Measurements from ENCODE around the gene TMCC3. TPM values are rescaled to one million over a fixed set of nuclear protein-coding genes. Genes with fewer than 3 reads are reported as not detected.
A peak's percentile ranks its signal among the peaks of the same experiment; 100 is the strongest.

TMCC3 gene
- total RNA-seq, 1 experiment from 2014 or later: 1.9 TPM

DNA sequence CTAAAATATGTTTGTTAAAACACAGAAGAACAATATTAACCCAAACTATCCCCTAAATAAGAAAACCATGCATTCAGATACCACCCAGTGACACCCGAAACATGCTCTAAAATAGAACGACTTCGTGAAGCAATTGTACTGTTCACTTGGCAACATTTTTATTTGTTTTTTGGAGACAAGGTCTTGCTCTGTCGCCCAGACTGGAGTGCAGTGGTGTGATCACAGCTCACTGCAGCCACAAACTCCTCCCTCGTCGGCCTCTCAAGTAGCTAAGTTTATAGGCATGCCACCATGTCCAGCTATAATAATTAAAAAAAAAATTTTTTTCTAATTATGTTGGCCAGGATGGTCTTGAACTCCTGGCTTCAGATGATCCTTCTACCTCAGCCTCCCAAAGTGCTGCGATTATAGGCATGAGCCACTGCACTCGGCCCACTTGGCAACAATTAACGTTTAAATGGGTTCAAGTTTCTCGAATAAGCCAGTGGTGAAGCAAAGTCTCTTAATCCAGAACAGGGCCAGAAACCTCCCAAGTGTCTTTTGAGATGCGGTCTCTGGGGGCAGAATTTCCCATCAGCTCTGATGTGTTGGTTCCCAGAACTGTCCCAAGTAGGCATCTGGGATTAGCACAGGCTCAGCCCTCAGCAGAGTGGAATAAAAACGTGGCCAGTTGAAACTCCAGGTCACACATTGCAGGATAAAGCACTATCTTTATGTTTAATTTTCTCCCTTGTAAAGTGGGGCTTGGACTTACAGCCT is 74.5 kb downstream of the TMCC3 start:
- H3K9me3 ChIP-seq (replicated peaks): 0 out of 2 replicates have a peak, but pooled peaks cover 2% of the 10 kb centered on the region
- no peaks in the 10 kb centered on the region for H3K27me3 ChIP-seq (replicated peaks)
- peak; percentile 68 to 85 for DNase-seq (ENCODE audit: low read depth in 1 of 2, low spot score in 2 of 2)
- H3K4me3 ChIP-seq: no peak overlapping the region
- no peaks in the 10 kb centered on the region for H3K36me3 ChIP-seq
- H3K4me1 ChIP-seq (replicated peaks): peaks cover 37% of the 10 kb centered on the region
- peak overlapping the region; percentile 94 for H3K27ac ChIP-seq

DNA sequence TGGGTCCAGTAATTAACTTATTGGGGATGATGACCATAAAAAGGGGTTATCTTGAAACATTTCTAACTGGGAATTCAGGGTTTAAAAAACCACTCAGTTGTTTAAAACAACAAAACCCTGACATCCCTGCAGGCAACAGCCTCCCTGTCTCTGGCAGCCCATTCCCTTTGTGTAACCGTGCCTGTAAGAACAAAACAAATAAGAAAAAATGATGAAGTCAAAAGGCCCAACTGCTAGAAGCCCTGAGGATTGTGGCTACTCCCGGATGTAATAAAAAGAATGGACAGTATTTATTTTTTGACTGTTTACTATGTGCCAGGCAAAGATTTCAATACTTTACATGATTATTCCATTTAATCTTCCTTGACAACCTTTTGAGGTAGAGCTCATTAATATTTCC is 75.3 kb downstream of the TMCC3 start:
- peak overlapping the region; percentile 94 for H3K27ac ChIP-seq
- no peaks in the 10 kb centered on the region for H3K27me3 ChIP-seq (replicated peaks)
- peak; percentile 59 to 78 for DNase-seq (ENCODE audit: low read depth in 1 of 2, low spot score in 2 of 2)

DNA sequence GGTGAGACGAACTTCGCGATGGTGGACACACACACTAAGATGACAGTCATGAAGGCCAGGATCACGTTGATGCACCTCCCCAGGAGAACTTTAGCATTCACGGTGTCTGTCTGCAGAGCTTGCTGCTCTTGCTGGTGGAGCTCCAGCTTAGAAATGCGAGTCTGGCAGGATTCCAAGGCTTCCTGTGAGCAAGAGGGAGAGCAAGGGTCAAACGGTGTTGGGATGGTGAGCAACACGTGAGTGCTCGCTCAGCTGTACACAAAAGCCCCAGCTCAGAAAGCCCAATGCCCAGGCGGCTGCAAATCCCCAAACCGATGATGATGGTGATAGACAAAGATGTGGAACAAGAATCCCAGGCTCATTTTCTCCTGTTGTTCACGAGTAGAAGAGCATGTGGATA is 78.8 kb downstream of the TMCC3 start:
- H3K27me3 ChIP-seq (replicated peaks): no peaks in the 10 kb centered on the region
- H3K36me3 ChIP-seq: no peaks in the 10 kb centered on the region
- peaks cover 47% of the 10 kb centered on the region for H3K4me1 ChIP-seq (replicated peaks)
- DNase-seq (ENCODE audit: low read depth in 1 of 2, low spot score in 2 of 2): peak in 1 of 2 experiments; percentile 55
- no peak overlapping the region for H3K27ac ChIP-seq
- H3K4me3 ChIP-seq: no peak overlapping the region
- 0 out of 2 replicates have a peak, but pooled peaks cover 2% of the 10 kb centered on the region for H3K9me3 ChIP-seq (replicated peaks)

More for the DNA sequence above, 75.3 kb downstream of the TMCC3 start:
- H3K4me1 ChIP-seq (replicated peaks): peaks cover 45% of the 10 kb centered on the region
- H3K36me3 ChIP-seq: no peaks in the 10 kb centered on the region
- H3K9me3 ChIP-seq (replicated peaks): 0 out of 2 replicates have a peak, but pooled peaks cover 2% of the 10 kb centered on the region
- no peak overlapping the region for H3K4me3 ChIP-seq

DNA sequence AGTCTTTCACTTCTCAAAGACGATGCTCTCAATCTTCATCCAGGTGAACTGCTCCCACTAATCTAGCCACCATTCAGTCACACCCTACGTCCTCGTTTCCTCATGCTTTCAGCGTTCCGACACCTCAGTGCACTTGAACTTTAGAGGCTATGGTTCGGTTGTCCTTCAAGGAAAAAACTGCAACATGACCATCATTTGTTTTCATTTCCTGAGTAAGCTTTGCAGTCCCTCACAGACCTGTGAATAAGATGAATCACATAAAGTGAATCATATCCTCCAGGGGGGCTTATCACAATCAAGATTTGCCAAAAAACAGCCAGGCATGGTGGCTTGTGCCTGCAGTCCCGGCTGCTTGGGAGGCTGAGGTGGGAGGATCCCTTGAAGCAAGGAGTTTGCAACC is 80.2 kb downstream of the TMCC3 start:
- DNase-seq (ENCODE audit: low read depth in 1 of 2, low spot score in 2 of 2): peak in 1 of 2 experiments; percentile 43
- no peaks in the 10 kb centered on the region for H3K27me3 ChIP-seq (replicated peaks)

DNA sequence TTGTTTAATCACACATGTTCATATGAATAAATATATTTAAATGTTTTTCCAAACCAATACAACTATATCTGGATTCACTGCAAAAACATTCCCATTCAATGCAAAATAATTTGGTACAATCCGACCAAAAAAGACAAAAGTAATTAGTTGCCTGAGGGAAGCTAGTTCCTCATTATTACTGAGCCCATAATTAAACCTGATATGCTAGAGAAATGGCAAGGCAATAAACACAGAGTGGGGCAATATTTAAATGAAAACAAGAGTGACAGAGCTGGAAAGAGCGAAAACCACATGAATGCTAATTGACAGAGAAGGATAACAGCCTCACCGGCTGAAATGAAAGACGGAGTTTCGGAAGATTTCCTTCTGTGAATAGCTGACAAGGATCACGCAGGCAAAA is 82.6 kb downstream of the TMCC3 start:
- H3K27me3 ChIP-seq (replicated peaks): no peaks in the 10 kb centered on the region
- no peaks in the 10 kb centered on the region for H3K9me3 ChIP-seq (replicated peaks)
- no peak overlapping the region for H3K4me3 ChIP-seq
- H3K27ac ChIP-seq: no peak overlapping the region
- DNase-seq (ENCODE audit: low read depth in 1 of 2, low spot score in 2 of 2): no peak
- H3K4me1 ChIP-seq (replicated peaks): peaks cover 21% of the 10 kb centered on the region
- H3K36me3 ChIP-seq: no peaks in the 10 kb centered on the region

More for the DNA sequence above, 80.2 kb downstream of the TMCC3 start:
- Histone ChIP-seq H3K4me1 (replicated peaks) (peaks cover 35% of the 10 kb centered on the region), H3K9me3 (replicated peaks) (no peaks in the 10 kb centered on the region), H3K36me3 (no peaks in the 10 kb centered on the region), H3K4me3 (no peak overlapping the region), H3K27ac (no peak overlapping the region)

DNA sequence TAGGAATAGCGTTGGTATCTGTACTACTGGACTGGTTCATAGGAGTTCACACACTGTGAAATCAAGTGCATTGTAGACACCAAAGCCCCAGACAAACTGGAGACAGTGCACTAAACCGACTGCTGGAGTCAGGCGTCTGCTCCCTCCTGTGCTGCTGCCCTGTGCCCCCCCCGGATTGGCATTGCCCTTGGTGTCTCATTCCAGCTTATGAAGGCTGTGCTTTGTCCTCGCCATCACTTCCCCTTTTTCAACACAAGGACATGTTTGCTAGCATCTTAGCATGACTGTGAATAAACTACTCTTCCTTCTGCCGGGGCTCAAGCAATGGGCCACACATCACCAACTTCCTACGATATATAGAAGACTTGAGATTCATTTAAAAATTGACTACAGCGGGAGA is 84.0 kb downstream of the TMCC3 start:
- H3K4me3 ChIP-seq: no peak overlapping the region
- H3K4me1 ChIP-seq (replicated peaks): peaks cover 16% of the 10 kb centered on the region
- DNase-seq (ENCODE audit: low read depth in 1 of 2, low spot score in 2 of 2): no peak
- H3K27ac ChIP-seq: no peak overlapping the region
- no peaks in the 10 kb centered on the region for H3K36me3 ChIP-seq
- no peaks in the 10 kb centered on the region for H3K9me3 ChIP-seq (replicated peaks)
- no peaks in the 10 kb centered on the region for H3K27me3 ChIP-seq (replicated peaks)

DNA sequence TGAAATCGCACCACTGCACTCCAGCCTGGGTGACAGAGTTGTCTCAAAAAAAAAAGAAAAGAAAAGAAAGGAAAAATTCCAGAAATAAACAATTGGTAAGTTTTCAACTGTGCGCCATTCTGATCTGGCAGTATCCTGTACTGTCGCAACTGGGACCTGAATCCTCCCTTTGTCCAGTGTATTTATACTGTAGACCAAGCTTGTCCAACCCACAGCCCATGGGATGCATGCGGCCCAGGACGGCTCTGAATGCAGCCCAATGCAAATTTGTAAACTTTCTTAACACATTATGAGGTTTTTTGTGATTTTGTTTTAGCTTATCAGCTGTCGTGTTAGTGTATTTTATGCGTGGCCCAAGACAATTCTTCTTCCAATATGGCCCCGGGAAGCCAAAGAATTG is 84.7 kb downstream of the TMCC3 start:
- no peaks in the 10 kb centered on the region for H3K9me3 ChIP-seq (replicated peaks)
- DNase-seq (ENCODE audit: low read depth in 1 of 2, low spot score in 2 of 2): no peak
- H3K4me1 ChIP-seq (replicated peaks): peaks cover 12% of the 10 kb centered on the region
- no peak overlapping the region for H3K4me3 ChIP-seq
- H3K27ac ChIP-seq: no peak overlapping the region
- no peaks in the 10 kb centered on the region for H3K27me3 ChIP-seq (replicated peaks)
- H3K36me3 ChIP-seq: no peaks in the 10 kb centered on the region

DNA sequence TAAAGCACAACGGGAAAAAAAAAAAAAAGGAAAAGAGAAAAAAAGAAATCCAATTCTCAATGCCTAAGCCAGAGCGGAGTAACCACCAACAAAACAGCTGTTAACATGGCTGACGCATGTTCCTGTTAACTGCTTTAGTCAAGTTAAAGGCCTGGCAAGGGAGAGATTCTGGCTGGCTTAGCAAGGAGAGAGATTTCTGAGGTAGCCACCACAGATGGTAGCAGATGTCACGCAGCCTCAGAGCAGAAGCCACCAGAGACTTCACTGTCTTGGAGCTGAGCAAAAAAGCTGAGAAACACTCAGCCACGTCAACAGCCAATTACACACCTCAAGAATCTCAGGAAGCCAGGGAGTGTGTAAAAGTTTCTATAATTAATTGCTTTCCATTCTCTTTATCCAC is 87.1 kb downstream of the TMCC3 start:
- Histone ChIP-seq H3K27me3 (replicated peaks) (no peaks in the 10 kb centered on the region), H3K4me3 (no peak overlapping the region), H3K27ac (no peak overlapping the region), H3K9me3 (replicated peaks) (no peaks in the 10 kb centered on the region), H3K36me3 (no peaks in the 10 kb centered on the region), H3K4me1 (replicated peaks) (no peaks in the 10 kb centered on the region)
- DNase-seq (ENCODE audit: low read depth in 1 of 2, low spot score in 2 of 2): no peak

DNA sequence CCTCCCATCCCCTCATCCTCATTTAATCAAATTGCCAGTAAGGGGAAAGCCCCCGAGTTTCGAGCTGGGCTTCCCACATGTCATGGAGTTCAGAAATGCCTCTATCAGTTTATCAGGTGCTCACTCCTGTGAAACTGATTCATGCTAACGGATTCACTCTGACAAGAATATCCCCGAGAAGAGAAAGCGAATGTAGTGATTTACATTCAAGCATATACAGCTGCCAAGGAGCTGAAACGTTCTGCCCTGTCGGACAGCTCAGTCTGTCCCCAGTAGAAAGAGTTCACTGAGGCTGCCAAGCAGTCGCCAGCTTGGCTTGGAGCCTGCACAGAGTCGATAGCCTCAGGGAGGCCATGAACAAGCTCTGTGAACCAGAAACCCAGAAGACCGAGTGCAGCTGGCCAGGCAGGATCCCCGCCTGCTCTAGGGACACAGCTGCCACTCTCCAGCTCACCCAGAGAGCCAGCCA is 88.4 kb downstream of the TMCC3 start:
- DNase-seq (ENCODE audit: low read depth in 1 of 2, low spot score in 2 of 2): no peak
- H3K4me1 ChIP-seq (replicated peaks): no peaks in the 10 kb centered on the region
- H3K27ac ChIP-seq: no peak overlapping the region

DNA sequence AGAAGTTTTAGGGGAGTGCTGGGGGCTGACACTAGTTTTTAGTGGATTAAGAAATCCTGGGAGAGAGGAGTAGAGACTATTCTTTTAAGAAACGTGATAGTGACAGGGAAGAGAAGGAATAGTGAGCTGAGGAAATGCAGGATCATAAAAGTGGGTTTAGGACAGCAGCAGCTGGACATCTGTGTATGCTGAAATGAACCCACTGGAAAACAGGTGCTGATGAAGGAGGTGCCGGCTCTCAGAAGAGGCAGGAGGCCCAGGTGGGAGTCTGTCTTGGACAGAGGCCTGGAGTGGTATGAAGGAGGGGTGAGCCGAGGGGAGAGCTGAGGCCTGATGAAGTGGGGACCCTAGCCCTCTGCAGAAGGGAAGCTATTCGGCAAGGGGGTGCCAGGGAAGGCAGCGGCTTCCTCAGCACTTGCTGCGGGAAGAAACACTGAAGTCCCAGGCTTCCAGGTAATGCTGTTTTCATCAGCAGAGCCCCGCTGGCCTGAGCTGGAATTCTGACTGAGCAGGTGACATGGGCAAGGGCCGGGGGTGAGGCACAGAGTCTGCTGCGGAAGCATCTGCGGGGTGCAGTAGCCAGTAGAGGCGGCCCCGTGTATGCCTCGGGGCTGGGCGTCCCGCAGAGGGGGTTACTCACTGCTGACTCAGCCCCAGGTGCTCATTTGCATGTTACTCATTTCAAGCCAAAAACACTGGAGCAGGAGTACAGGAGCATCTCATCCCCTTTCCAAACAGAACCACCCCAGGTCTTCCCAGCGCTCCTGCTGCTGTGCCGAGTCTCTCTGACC is 89.7 kb downstream of the TMCC3 start:
- Histone ChIP-seq H3K4me3 (no peak overlapping the region), H3K4me1 (replicated peaks) (no peaks in the 10 kb centered on the region), H3K27me3 (replicated peaks) (no peaks in the 10 kb centered on the region), H3K36me3 (no peaks in the 10 kb centered on the region), H3K27ac (no peak overlapping the region), H3K9me3 (replicated peaks) (no peaks in the 10 kb centered on the region)
- no peak for DNase-seq (ENCODE audit: low read depth in 1 of 2, low spot score in 2 of 2)

More for the DNA sequence above, 88.4 kb downstream of the TMCC3 start:
- Histone ChIP-seq H3K27me3 (replicated peaks) (no peaks in the 10 kb centered on the region), H3K36me3 (no peaks in the 10 kb centered on the region), H3K4me3 (no peak overlapping the region), H3K9me3 (replicated peaks) (no peaks in the 10 kb centered on the region)

DNA sequence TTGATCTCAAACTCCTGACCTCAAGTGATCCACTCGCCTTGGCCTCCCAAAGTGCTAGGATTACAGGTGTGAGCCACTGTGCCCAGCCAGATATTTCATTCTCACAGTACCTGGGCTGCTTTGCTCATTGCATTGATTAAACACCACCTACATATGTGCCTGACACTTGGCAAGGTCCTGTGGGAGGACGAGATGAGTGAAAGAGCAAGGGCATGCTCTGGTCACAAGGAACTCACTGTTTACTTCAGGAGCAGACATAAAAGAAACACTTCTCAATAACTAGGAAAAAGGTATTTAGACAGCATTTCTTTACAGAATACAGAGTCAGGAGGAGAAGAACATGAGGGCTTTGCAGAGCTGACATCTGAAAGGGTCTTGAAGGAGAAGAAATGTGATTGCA is 91.7 kb downstream of the TMCC3 start:
- Histone ChIP-seq H3K4me1 (replicated peaks) (no peaks in the 10 kb centered on the region), H3K36me3 (no peaks in the 10 kb centered on the region), H3K9me3 (replicated peaks) (no peaks in the 10 kb centered on the region), H3K27ac (no peak overlapping the region), H3K27me3 (replicated peaks) (no peaks in the 10 kb centered on the region), H3K4me3 (no peak overlapping the region)
- DNase-seq (ENCODE audit: low read depth in 1 of 2, low spot score in 2 of 2): no peak

DNA sequence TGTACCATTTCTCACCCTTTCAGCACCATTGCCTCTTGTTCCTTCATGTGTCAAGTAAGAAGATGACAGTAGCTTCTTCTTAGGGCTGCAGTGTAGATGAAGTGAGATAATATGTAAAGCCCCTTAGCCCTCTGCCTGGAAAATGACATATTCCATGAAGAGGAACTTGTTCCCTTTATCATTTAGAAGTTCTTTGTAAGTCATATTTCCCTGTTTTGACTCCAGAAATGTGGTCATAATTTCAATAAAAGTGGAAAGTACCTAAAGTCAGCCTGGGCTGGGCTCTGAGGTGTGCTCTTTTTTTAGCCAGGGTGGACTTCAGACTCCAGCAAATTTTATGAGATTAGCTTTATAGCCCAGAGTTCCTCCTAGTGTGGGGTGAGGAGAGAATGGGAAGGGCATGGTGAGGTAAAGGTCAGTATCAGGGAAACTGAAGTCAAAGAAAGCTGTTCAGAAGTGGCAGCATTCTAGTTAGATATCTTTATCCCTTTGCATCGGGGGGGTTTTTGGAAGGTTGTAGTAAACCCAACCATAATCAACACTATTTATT is 92.5 kb downstream of the TMCC3 start:
- no peaks in the 10 kb centered on the region for H3K9me3 ChIP-seq (replicated peaks)
- no peak overlapping the region for H3K27ac ChIP-seq
- H3K4me3 ChIP-seq: no peak overlapping the region
- H3K27me3 ChIP-seq (replicated peaks): no peaks in the 10 kb centered on the region
- peaks cover 5% of the 10 kb centered on the region for H3K4me1 ChIP-seq (replicated peaks)
- no peaks in the 10 kb centered on the region for H3K36me3 ChIP-seq
- DNase-seq (ENCODE audit: low read depth in 1 of 2, low spot score in 2 of 2): no peak

DNA sequence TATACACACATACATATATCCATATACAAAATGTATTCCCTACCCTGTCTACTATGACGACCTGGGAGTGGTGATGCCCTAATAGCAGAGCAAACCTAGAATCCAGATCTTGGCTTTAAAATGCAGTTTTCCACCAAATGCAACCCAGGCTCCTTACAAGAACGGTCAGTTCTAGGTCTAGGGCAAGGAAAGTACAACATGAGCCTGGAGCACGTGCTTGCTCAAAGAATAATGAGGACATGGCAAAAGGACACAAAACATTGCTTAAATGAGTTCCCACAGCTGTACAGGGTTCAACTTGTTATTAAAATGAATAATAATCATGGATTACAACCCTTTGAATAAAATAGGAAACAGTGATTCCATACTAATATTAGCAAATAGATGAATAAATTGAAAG is 94.7 kb downstream of the TMCC3 start:
- Histone ChIP-seq H3K36me3 (no peaks in the 10 kb centered on the region), H3K4me1 (replicated peaks) (peaks cover 10% of the 10 kb centered on the region), H3K27me3 (replicated peaks) (no peaks in the 10 kb centered on the region), H3K4me3 (no peak overlapping the region), H3K9me3 (replicated peaks) (no peaks in the 10 kb centered on the region), H3K27ac (no peak overlapping the region)
- no peak for DNase-seq (ENCODE audit: low read depth in 1 of 2, low spot score in 2 of 2)

DNA sequence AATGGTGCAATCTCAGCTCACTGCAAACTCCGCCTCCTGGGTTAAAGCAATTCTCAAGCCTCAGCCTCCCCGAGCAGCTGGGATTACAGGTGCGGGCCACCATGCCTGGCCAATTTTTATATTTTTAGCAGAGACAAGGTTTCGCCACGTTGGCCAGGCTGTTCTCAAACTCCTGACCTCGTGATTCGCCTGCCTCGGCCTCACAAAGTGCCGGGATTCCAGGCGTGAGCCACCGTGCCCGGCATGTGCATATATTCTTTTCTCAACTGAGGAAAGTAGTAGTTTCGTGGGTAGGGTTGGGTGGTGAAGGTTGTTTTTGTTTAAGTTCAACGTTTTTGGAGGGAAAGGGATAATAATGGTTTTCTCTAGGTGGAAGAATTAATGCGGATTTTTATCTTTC is 96.5 kb downstream of the TMCC3 start:
- Histone ChIP-seq H3K36me3 (no peaks in the 10 kb centered on the region), H3K9me3 (replicated peaks) (no peaks in the 10 kb centered on the region), H3K4me1 (replicated peaks) (peaks cover 10% of the 10 kb centered on the region), H3K27me3 (replicated peaks) (no peaks in the 10 kb centered on the region), H3K27ac (no peak overlapping the region), H3K4me3 (no peak overlapping the region)
- DNase-seq (ENCODE audit: low read depth in 1 of 2, low spot score in 2 of 2): no peak
